Dermis microvascular lymphatic vessel endothelial cell (primary cell): ENCODE results near the gene MRPL42. TPM values are rescaled to one million over a fixed set of nuclear protein-coding genes. Genes with fewer than 3 reads are reported as not detected.
A peak's percentile ranks its signal among the peaks of the same experiment; 100 is the strongest.
"Not testable (repeated sequence)": the region's sequence is repeated elsewhere in the genome, so short reads cannot be mapped to it uniquely, and the experiment has no call there.

Experiments
- DNase-seq, 2 donors: peaks; one replicate each; pipeline versions ENCODE4 v3.0.0 to v3.0.0-alpha.2; 2010; ENCODE audit warnings: low read depth in 2 of 2
- total RNA-seq: library from RNA; depleted of rRNA; stranded (reverse); fragments of >200 nt; gene quantifications from 2 replicates; pipeline ENCODE4 v1.2.1, GENCODE V29; 2014

The MRPL42 gene
- 58.3 and 63.3 TPM in 2 replicates for total RNA-seq

GRCh38 chr12:93467351-93468007, at the start of gene MRPL42:
Gene MRPL42, plus strand, starts transcription at chr12:93467514. Its CDS starts 1,772 bp downstream, at chr12:93469286.
- peak; percentile 77 to 83 for DNase-seq

GRCh38 chr12:93417967-93418480, 49.3 kb upstream of the MRPL42 start:
- no peak for DNase-seq

- peak; percentile 67 to 78 for DNase-seq
These were observed 47.8 kb upstream of the MRPL42 start for GRCh38 chr12:93419388-93420034.

GRCh38 chr12:93422050-93422449, 45.3 kb upstream of the MRPL42 start:
- DNase-seq = no peak

- no peak for DNase-seq
These were observed 41.4 kb upstream of the MRPL42 start for GRCh38 chr12:93425736-93426411.

- DNase-seq = no peak
These were observed 40.9 kb upstream of the MRPL42 start for GRCh38 chr12:93426412-93426805.

GRCh38 chr12:93427779-93428564, 39.3 kb upstream of the MRPL42 start:
- no peak for DNase-seq

GRCh38 chr12:93429448-93429847, 37.9 kb upstream of the MRPL42 start:
- DNase-seq = no peak

GRCh38 chr12:93429852-93430251, 37.5 kb upstream of the MRPL42 start:
- DNase-seq = no peak

GRCh38 chr12:93430280-93430679, 37.0 kb upstream of the MRPL42 start:
- no peak for DNase-seq

- DNase-seq = not testable (repeated sequence)
These were observed 35.3 kb upstream of the MRPL42 start for GRCh38 chr12:93432031-93432430.

- no peak for DNase-seq
These were observed 33.0 kb upstream of the MRPL42 start for GRCh38 chr12:93434256-93434865.

- no peak for DNase-seq
These were observed 28.9 kb upstream of the MRPL42 start for GRCh38 chr12:93438266-93439050.

GRCh38 chr12:93440043-93440835, 27.1 kb upstream of the MRPL42 start:
- no peak for DNase-seq

- DNase-seq = peak in 1 of 2 donors; percentile 32
These were observed 26.2 kb upstream of the MRPL42 start for GRCh38 chr12:93441081-93441616.

- DNase-seq = peak; percentile 84 to 95
These were observed 25.5 kb upstream of the MRPL42 start, which contains the start of gene UBE2N for GRCh38 chr12:93441617-93442410. Gene UBE2N, minus strand, starts transcription at chr12:93441947. Its CDS starts 63 bp downstream, at chr12:93441884.

GRCh38 chr12:93442411-93443340, 24.6 kb upstream of the MRPL42 start:
- no peak for DNase-seq
